Retinal pigment epithelial cell (primary cell): ENCODE measurements around the gene STX18.
"Not testable (repeated sequence)": the region's sequence is repeated elsewhere in the genome, so short reads cannot be mapped to it uniquely, and the experiment has no call there.

ENCODE experiments used
- DNase-seq: peaks from one replicate; pipeline ENCODE4 v3.0.0-alpha.2; 2010; ENCODE audit warnings: low read depth
- H3K4me3 ChIP-seq: 2 replicates; pipeline ENCODE4 v1.5.1; 2011; ENCODE audit warnings: mild to moderate bottlenecking, low read length, control low read depth, moderate library complexity
- TF ChIP-seq, protein P1 (sequence below): conservative IDR thresholded peaks from 2 replicates; pipeline ENCODE4 v1.5.1; 2011; ENCODE audit warnings: low read depth, low read length, control low read depth, inconsistent platforms

Gene STX18

DNA sequence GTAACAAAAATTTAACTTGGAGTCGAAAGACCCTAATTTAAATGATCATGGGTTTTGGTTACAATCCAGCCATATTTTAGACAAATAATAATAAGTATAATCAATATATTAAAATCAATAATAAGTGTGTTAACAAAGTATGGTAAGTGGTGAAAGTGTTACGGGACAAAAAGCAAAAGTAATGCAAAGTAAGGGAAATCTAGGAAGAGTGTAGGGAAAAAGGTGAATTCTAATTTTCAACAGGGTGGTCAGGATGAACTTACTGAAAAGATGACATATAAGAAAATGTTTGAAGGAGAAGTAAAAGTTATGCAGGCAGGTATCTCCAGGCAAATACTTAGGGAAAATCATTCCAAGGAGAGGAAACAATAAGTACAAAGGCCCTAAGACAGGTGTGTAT is 32.3 kb downstream of the STX18 start:
- TF ChIP-seq, protein P1, sequence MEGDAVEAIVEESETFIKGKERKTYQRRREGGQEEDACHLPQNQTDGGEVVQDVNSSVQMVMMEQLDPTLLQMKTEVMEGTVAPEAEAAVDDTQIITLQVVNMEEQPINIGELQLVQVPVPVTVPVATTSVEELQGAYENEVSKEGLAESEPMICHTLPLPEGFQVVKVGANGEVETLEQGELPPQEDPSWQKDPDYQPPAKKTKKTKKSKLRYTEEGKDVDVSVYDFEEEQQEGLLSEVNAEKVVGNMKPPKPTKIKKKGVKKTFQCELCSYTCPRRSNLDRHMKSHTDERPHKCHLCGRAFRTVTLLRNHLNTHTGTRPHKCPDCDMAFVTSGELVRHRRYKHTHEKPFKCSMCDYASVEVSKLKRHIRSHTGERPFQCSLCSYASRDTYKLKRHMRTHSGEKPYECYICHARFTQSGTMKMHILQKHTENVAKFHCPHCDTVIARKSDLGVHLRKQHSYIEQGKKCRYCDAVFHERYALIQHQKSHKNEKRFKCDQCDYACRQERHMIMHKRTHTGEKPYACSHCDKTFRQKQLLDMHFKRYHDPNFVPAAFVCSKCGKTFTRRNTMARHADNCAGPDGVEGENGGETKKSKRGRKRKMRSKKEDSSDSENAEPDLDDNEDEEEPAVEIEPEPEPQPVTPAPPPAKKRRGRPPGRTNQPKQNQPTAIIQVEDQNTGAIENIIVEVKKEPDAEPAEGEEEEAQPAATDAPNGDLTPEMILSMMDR = no peak
- H3K4me3 ChIP-seq = no peak overlapping the region
- DNase-seq = no peak

DNA sequence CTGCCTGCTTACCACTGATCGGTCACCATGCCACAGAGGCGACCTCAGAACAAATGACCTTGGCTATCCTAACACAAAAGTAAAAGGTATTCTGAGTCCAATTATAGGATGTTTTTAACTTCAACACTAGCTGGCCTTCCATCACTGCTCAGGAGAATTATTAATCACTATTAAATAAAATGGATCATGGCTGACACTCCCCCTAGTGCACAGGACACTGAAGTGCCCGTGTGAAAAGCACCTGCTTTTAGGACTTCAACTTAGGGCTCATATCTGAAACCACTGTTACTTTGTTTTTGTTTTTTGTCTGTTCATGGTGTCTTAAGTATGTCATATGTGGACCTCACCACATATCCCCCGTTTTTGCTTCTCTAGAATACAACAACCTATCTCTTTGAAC is 33.9 kb downstream of the STX18 start:
- no peak for DNase-seq
- TF ChIP-seq, protein P1 = peak; percentile 73
- H3K4me3 ChIP-seq = no peak overlapping the region

GRCh38 chr4:4507403-4507802 is 34.4 kb downstream of the STX18 start:
- TF ChIP-seq, protein P1 = no peak
- DNase-seq = no peak
- H3K4me3 ChIP-seq = no peak overlapping the region

DNA sequence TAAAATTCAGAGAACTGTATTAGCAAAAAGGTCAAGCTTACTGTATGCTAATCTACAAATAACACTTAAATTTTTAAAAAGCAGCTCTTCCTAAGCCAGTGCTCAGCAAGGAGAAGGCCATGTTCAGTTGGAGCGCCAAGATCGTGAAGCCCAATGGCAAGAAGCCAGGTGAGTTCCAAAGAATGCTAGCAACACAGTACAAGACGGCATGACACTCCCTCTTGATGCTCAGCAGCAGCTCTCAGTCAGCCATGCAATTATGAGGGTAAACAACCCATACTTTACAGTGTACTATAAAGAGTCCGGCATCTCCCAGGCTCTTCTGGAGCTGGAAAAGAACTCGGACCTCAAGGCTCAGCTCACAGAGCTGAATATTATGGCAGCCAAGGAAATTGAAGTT is 34.9 kb downstream of the STX18 start:
- no peak overlapping the region for H3K4me3 ChIP-seq
- no peak for DNase-seq
- TF ChIP-seq, protein P1 = no peak

DNA sequence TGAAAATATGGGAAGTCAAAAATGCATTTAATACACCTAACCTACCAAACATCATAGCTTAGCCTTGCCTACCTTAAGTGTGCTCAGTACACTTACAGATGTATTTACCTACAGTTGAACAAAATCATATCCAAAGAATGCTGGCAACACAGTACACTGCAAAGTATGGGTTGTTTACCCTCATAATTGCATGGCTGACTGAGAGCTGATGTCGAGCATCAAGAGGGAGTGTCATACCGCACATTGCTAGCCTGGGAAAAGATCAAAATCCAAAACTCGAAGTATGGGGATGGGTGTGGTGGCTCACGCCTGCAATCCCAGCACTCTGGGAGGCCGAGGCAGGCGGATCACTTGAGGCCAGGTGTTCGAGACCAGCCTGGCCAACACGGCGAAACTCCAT is 36.6 kb downstream of the STX18 start:
- H3K4me3 ChIP-seq, DNase-seq: not testable (repeated sequence)

GRCh38 chr4:4504783-4505182 is 37.1 kb downstream of the STX18 start:
- no peak overlapping the region for H3K4me3 ChIP-seq
- no peak for DNase-seq
- TF ChIP-seq, protein P1 = no peak

GRCh38 chr4:4502694-4503311 is 39.0 kb downstream of the STX18 start:
- DNase-seq = no peak
- no peak overlapping the region for H3K4me3 ChIP-seq
- TF ChIP-seq, protein P1 = no peak
